ES-I3 (cell line): Measurements from ENCODE around the gene MEFV.
A peak's percentile ranks its signal among the peaks of the same experiment; 100 is the strongest.

Experiments used
- H3K36me3 ChIP-seq: 2 replicates; pipeline ENCODE4 v1.6.1; 2013; ENCODE audit warnings: mild to moderate bottlenecking, low read length, control low read depth, moderate library complexity; ENCODE audit not compliant: insufficient read depth
- H3K4me1 ChIP-seq: 2 replicates; pipeline ENCODE4 v1.6.1; 2013; ENCODE audit warnings: mild to moderate bottlenecking, control low read depth, low read length; ENCODE audit not compliant: insufficient read depth
- H3K9ac ChIP-seq: 2 replicates; pipeline ENCODE4 v1.6.1; 2013; ENCODE audit warnings: low read depth, mild to moderate bottlenecking, low read length, moderate library complexity
- H3K9me3 ChIP-seq: 2 replicates; pipeline ENCODE4 v1.6.1; 2013; ENCODE audit warnings: mild to moderate bottlenecking, low read length, moderate library complexity; ENCODE audit not compliant: control insufficient read depth, insufficient read depth

MEFV gene

GRCh38 chr16:3192476-3193019 is 63.9 kb downstream of the MEFV start:
- Histone ChIP-seq H3K9ac (peak overlapping the region; percentile 66), H3K9me3 (no peaks in the 10 kb centered on the region), H3K36me3 (no peaks in the 10 kb centered on the region), H3K4me1 (no peaks in the 10 kb centered on the region)
